GM12878 (cell line): ENCODE measurements around the gene LHFPL2.

Experiments used
- BACH1 ChIP-seq: fragments of 450-650 bp; IDR thresholded peaks from 2 replicates; pipeline ENCODE4 v1.6.1; 2017; ENCODE audit warnings: mild to moderate bottlenecking, borderline replicate concordance
- BMI1 ChIP-seq: fragments of 450-650 bp; IDR thresholded peaks from 2 replicates; pipeline ENCODE4 v1.6.1; 2016; ENCODE audit warnings: mild to moderate bottlenecking, moderate library complexity, borderline replicate concordance
- CEBPB ChIP-seq, 2 experiments: fragments of 150-350 bp in 1 of 2; IDR thresholded peaks; 2 replicates each; pipeline ENCODE4 v1.6.1; 2012 to 2014; ENCODE audit warnings: low read depth in 2 of 2, low read length in 2 of 2, borderline replicate concordance in 1 of 2, inconsistent platforms in 1 of 2
- CEBPZ ChIP-seq: fragments of 150-350 bp; IDR thresholded peaks from 2 replicates; pipeline ENCODE4 v1.6.1; 2016; ENCODE audit warnings: low read depth, low read length
- CTCF ChIP-seq, 3 experiments: IDR thresholded peaks in 2 of 3; conservative IDR thresholded peaks in 1 of 3; 2 replicates each; pipeline ENCODE4 v1.5.1; 2011; ENCODE audit warnings: low read depth in 3 of 3, low read length in 3 of 3, mild to moderate bottlenecking in 3 of 3, control low read depth in 2 of 3, moderate library complexity in 2 of 3, inconsistent platforms in 1 of 3, mixed read lengths in 1 of 3; ENCODE audit not compliant: control insufficient read depth in 2 of 3, insufficient read depth in 1 of 3; ENCODE audit errors: extremely low read depth in 1 of 3
- EP300 ChIP-seq, 2 experiments: fragments of 150-350 bp in 1 of 2; IDR thresholded peaks; 2 replicates each; pipeline ENCODE4 v1.6.1; 2011 to 2012; ENCODE audit warnings: low read depth in 2 of 2, low read length in 2 of 2, borderline replicate concordance in 1 of 2, improper control_type of control experiment in 1 of 2, inconsistent platforms in 1 of 2; ENCODE audit not compliant: control insufficient read depth in 1 of 2
- GABPA ChIP-seq: IDR thresholded peaks from 2 replicates; pipeline ENCODE4 v1.6.1; 2014; ENCODE audit warnings: antibody characterized with exemption, low read depth, mild to moderate bottlenecking, inconsistent platforms
- HCFC1 ChIP-seq: fragments of 150-350 bp; IDR thresholded peaks from 2 replicates; pipeline ENCODE4 v1.6.1; 2014; ENCODE audit warnings: low read length
- HDAC6 ChIP-seq: fragments of 200-600 bp; sonication (generic); IDR thresholded peaks from one replicate; pipeline ENCODE4 v1.8.0; 2017; ENCODE audit warnings: antibody characterized with exemption; ENCODE audit not compliant: unreplicated experiment
- PBX3 ChIP-seq: IDR thresholded peaks from 2 replicates; pipeline ENCODE4 v1.6.1; 2011; ENCODE audit warnings: mild to moderate bottlenecking, low read depth, low read length, moderate library complexity; ENCODE audit not compliant: insufficient replicate concordance

GRCh38 chr5:78549043-78549442 lies 99.5 kb downstream of the LHFPL2 start:
- TF ChIP-seq EP300 (IDR thresholded peaks at IDR 0.05; ENCODE audit: borderline replicate concordance in 1 of 2, control insufficient read depth in 1 of 2, low read depth in 2 of 2, low read length in 2 of 2), result no peak
- TF ChIP-seq BMI1, result no peak
- no peak for TF ChIP-seq HDAC6
- TF ChIP-seq GABPA, result no peak
- no peak for TF ChIP-seq CEBPZ
- no peak for TF ChIP-seq CEBPB (IDR thresholded peaks at IDR 0.05; ENCODE audit: borderline replicate concordance in 1 of 2, low read depth in 2 of 2, low read length in 2 of 2)
- no peak for TF ChIP-seq CTCF (IDR thresholded peaks at IDR 0.05 in 2 of 3, conservative IDR thresholded peaks at IDR 0.05 in 1 of 3; ENCODE audit: control insufficient read depth in 2 of 3, extremely low read depth in 1 of 3, insufficient read depth in 1 of 3, low read depth in 3 of 3, low read length in 3 of 3)
- TF ChIP-seq PBX3, result no peak
- TF ChIP-seq BACH1, result no peak
- TF ChIP-seq HCFC1, result no peak
